IPS DF 4.7 (cell line): Measurements from ENCODE around the gene FHIP1B.

Experiments used
- DNase-seq: peaks from one replicate; pipeline ENCODE4 v3.0.0-alpha.2; 2013; ENCODE audit warnings: low spot score; ENCODE audit errors: extremely low read depth

Gene FHIP1B

DNA sequence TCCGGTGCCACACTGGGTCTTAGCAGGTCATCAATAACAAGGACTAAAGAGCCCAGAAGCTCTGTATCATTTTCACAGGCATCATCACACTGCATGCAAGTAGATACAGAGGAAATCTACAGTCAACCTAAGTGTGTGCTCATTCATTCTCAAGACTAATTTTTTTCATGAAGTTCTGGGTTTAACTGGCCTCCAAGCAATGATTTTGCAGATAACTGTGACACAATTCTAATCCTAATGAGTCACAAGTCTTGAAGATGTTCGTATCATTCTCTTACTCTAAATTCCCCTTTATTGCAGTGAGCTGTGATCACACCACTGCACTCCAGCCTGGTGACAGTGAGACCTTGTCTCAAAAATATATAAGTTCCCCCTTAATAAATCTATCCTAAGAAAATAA, 33.0 kb downstream of the FHIP1B start:
- no peak for DNase-seq

DNA sequence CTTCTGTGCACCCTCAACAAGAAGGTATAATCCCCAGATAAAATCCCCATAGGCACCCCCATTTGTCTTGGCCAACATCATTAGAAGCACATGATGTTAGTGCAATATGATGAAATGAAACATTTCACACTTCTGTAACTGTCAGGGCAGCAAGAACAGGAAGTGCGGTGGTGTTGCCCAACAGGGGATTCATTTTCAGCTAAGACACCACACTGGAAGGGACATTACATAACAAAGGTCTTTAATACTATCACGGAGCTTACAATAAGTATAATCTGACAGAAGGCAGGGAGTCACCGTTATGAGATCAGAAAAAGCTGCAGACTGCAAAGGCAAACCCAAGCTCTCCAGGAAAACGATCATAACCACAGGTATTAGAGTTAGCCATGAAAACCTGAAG, 33.5 kb downstream of the FHIP1B start:
- DNase-seq, result no peak

DNA sequence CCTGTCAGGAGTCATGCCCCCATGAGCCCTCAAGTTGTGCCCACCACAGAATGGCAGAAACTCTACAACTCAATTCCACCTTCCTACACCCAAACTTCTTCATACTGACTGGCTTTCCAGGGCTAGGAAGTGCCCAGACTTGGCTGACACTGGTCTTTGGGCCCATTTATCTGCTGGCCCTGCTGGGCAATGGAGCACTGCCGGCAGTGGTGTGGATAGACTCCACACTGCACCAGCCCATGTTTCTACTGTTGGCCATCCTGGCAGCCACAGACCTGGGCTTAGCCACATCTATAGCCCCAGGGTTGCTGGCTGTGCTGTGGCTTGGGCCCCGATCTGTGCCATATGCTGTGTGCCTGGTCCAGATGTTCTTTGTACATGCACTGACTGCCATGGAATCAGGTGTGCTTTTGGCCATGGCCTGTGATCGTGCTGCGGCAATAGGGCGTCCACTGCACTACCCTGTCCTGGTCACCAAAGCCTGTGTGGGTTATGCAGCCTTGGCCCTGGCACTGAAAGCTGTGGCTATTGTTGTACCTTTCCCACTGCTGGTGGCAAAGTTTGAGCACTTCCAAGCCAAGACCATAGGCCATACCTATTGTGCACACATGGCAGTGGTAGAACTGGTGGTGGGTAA, 35.1 kb downstream of the FHIP1B start, which contains the start of gene OR52W1:
OR52W1 (plus strand) TSS at position 51 of the 637 bp plus-strand sequence; CDS start at position 51, 0 bp downstream.
- no peak for DNase-seq

DNA sequence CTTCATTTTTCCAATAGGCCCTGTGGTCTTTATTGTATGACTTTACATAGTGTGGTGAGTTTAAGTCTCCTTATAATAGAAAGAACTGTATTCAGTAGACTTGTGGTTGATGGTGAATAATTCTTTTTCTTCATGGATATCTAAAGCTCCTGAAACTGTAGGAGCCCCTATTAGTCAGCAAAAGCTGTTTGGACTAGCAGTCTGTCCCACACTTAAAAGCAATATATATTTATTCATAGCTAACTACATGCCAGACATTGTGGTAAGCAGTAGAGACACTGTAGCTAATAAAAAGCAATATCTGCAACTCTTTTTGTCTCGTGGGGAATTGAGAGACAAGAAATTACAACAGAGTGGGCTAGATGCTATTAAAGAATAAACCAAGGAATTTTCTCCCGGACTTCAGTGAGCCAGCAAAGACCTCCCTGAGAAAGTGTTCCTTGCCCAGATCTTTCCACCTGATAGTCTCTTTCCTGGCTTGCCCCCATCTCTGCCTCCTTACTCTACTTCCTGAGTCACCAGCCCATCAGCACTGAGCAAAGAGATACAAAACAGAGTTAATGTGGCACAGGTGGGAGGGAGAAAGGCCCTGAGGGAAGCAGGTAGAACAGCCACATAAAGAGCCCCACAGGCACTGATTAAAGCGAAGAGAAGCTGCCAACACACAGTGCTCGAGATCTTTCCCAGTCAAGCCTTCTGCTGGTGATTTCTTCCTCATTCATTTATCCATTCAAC, 36.8 kb downstream of the FHIP1B start:
- no peak for DNase-seq

DNA sequence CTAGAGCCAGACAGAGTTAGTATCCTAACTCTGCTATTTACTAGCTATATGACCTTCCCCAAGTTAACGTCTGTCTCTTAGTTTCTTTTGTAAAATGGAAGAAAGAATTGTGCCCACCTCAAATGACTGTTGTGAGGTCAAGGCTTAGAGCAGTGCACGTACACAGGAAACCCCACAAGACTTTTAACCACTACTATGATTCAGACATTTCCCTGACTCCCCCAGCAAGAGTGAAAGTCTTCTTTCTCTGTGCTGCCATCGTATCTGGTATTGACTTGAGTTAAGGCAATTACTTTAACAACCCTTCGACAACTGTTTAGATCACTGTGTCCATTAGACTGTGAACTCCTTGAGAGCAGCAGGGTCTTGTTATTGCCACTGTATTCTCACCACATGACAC, 38.0 kb downstream of the FHIP1B start:
- DNase-seq, result no peak

DNA sequence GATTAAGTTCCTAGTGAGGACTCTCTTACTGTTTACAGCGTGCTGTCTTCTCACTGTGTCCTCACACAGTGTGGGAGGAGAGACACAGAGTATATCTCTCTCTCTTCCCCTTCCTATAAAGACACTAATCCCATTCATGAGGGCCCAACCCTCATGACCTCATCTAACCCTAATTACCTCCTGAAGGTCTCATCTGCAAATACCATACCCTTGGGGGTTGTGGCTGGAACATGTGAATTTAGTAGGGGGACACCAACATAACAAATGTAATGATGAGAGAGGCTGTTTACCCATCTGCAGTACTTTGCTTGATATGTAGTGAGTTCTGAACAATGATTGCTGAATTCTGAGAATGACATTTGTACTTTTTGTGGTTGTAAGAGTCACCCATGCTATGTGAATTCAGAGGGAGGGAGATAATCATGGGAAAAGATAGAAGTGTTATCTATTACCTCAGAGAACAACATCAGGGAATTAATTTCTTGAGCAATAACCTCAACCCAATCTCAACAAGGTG, 40.3 kb downstream of the FHIP1B start:
- no peak for DNase-seq

DNA sequence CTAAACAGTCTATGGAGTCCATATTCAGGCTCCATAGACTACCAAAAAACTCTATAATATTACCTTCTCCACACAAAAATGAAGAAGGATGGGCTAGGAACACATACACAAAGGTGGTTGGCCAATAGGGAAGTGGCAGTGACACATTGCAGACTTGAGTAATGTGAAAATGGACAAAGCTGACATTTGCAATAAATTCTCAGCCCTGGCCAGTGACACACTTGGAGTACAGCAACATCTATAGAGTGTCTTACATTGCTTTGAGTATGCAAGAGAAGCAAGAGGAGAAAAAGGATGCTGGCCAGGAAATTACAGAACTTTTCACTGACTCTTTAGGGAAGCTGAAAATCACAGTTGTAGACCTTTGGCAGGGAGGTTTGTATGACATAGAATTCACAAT, 42.7 kb downstream of the FHIP1B start:
- no peak for DNase-seq

DNA sequence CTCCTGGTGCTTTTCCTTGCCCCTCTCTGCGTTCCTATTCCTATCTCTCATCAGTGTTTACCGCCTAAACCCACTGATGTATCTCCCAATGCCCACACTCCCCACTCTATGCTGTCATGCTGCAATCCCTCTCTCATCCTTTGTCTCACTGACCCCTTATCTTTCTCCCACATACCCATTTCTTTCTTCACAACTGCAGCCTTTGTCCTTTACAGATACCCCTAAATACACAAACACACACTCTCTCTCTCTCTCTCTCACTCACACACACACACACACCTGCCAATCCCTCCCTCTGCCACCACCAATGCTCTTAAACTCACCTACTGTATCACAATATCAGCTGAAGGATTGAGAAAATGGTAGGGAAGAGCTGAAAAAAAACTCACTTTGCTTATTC, 59.0 kb downstream of the FHIP1B start:
- no peak for DNase-seq

DNA sequence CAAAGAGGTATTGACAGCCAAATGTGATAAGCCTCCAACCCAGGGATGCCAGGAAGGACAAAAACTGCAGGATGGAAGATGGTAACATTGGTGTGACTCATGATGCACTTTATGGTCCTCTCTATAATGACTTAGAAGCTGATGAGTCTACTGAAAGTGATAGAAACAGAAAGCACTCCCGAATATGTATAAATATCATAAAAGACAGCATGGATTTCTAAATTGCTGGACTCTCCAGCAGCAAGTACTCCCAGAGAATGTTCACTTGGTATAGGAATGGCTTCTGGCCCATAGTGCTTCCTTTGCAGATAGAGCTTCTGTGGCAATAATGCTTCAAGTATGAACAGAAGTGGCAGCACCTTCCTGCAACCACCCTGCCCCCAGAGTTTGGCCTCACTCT, 64.2 kb downstream of the FHIP1B start, which contains the start of gene OR52B2:
OR52B2 (minus strand) TSS at position 101 of the 400 bp plus-strand sequence; CDS start at position 101, 0 bp downstream.
- DNase-seq, result no peak
